ENCODE measurements around the gene GEMIN2.
A peak's percentile ranks its signal among the peaks of the same experiment; 100 is the strongest.
"Not testable (repeated sequence)": the region's sequence is repeated elsewhere in the genome, so short reads cannot be mapped to it uniquely, and the experiment has no call there.

Gene GEMIN2

DNA sequence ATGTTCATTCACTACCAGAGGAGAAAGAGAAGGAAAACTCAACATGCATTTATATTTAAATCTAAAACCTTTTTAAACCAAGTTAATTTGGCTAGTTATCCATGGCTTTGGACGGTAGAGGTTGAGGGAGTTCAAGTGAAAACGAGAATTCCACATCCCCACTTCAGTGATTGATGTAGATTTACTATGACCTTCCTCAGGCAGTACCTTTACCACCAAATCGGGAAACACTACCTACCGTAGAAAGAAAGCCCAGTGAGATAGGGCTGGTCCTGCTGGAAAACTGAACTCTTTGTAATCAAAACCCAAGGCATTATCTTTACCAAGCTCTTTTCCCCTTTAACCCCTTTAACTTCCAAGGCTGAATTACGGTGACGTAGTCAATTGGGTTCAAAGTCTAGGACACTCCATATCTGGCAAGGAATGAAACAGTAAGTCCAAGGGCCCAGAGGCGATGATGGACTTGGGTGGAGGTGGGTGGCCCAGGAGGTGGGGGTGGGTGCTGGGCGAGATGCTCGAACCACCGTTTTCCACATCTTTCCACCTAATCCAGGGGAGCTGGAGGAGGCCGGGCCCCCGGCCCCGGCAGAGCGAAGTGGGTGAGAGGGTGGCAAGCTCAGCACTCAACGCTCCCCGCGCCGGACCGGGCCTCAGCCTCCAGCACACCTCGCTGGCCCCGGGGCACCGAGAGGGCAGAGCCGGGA, 11.7 kb upstream of the GEMIN2 start:
- POLR2A ChIA-PET, result interaction anchor here (0.7 to 5.1 kb wide), 18 partner anchors 11 to 1930 kb away, joined by 3 to 66 read pairs (median 6); partner anchors contain the start of genes FBXO33, GEMIN2, SLC25A21 and TRAPPC6B
- TF ChIP-seq TARDBP (IDR thresholded peaks at IDR 0.05), result no peak
- TF ChIP-seq, protein P1, sequence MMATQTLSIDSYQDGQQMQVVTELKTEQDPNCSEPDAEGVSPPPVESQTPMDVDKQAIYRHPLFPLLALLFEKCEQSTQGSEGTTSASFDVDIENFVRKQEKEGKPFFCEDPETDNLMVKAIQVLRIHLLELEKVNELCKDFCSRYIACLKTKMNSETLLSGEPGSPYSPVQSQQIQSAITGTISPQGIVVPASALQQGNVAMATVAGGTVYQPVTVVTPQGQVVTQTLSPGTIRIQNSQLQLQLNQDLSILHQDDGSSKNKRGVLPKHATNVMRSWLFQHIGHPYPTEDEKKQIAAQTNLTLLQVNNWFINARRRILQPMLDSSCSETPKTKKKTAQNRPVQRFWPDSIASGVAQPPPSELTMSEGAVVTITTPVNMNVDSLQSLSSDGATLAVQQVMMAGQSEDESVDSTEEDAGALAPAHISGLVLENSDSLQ (IDR thresholded peaks at IDR 0.05), result no peak
- TF ChIP-seq ARNT (IDR thresholded peaks at IDR 0.05), result no peak
- TF ChIP-seq SUZ12 (IDR thresholded peaks at IDR 0.05), result no peak
- no peak for TF ChIP-seq HDGF (IDR thresholded peaks at IDR 0.05; ENCODE audit: borderline replicate concordance)
- no peak for TF ChIP-seq ELF4 (IDR thresholded peaks at IDR 0.05)
- TF ChIP-seq CTBP1 (IDR thresholded peaks at IDR 0.05; ENCODE audit: borderline replicate concordance), result no peak
- TF ChIP-seq NFRKB (IDR thresholded peaks at IDR 0.05), result no peak
- no peak for TF ChIP-seq FOXA1 (IDR thresholded peaks at IDR 0.05)
- TF ChIP-seq ZNF384 (IDR thresholded peaks at IDR 0.05), result no peak
- DNase-seq (ENCODE audit: extremely low spot score), result peak; percentile 26
- CTCF ChIA-PET, result no interaction called here

DNA sequence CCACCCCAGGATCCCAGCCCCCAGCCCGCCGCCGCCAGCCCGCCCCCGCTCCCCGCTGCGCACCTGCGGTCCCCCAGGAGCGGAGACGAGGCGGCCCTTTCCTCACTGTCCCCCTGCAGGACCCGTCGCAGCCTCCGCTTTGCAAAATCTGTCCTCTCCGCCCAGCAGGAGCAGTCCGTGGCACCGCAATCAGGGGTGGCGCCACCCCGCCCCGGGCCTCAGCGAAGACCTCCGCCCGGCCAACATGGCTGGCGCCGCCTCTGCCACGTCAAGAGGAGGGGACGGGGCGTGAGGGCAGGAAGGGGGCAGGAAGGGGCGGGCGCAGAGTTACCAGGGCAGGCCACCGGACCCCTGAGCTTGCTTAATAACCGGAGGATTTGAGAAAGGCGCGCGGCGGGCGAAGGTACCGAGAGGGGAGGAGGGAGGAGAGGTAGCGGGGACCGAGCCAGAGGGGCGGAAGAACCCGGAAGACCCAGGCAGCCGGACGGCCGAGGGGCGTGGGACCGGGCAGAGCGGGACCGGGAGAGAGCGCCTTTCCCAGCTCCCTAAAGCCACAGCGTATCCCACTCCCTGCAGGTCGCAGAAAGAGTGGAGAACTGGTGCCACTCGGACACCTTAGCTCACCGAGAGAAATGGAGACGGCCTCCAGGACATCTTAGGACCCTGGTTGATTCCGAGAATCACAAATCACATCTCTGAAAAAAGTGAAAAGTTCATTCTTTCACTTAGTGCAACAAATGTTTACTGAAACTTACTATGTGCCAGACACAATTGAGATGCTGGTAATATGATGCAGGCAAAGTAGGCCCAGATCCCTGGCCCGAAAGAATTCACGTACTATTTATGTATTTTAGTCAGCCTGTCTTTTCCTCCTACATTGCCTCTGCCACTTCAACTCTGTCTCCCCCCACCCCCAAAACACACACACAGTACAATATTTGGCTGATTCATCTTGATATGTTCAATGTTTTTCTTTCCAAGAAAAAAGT, 10.9 kb upstream of the GEMIN2 start, which contains the start of gene SEC23A:
TSS of gene SEC23A (minus strand) at position 267 of the 989 bp plus-strand sequence. CDS start 7,117 bp downstream, outside the sequence.
- POLR2A ChIA-PET, result interaction anchor here (0.6 to 5.1 kb wide), 22 partner anchors 9 to 1931 kb away, joined by 3 to 66 read pairs (median 4); partner anchors contain the start of genes FBXO33, GEMIN2, PNN and SLC25A21
- TF ChIP-seq LEF1 (IDR thresholded peaks at IDR 0.05; ENCODE audit: borderline replicate concordance) (no peak), ELF4 (IDR thresholded peaks at IDR 0.05) (peak; percentile 66; the same call in 1 of the 2 replicates), FOXM1 (IDR thresholded peaks at IDR 0.05; ENCODE audit: borderline replicate concordance) (no peak)
- TF ChIP-seq, protein P1 (IDR thresholded peaks at IDR 0.05), result no peak
- CTCF ChIA-PET, result no interaction called here

DNA sequence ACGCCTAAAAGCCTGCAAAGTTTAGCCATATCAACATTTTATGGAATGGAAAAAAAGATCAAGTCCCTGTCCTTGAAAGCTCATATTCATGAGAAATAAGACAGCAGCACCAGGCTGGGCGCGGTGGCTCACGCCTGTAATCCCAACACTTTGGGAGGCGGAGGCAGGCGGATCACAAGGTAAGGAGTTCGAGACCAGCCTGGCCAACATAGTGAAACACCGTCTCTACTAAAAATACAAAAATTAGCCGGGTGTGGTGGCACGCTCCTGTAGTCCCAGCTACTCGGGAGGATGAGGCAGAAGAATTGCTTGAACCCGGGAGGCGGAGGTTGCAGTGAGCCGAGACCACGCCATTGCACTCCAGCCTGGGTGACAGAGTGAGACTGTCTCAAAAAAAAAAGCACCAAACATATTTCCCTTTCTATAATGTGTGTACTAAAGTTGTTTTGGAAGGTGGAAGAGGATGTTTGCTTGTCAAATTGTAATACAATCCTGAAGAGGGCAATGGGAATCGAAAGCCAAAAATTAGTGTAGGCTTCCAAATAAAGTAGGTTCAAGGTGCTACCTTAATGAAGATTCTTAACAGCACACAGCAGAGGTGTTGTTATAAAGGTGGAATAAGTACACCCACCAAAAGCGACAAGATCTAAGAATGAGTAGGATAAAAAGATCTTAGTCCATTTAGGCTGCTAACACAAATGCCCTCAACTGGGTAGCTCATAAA, 9.9 kb upstream of the GEMIN2 start:
- CTCF ChIA-PET; DNase-seq (ENCODE audit: extremely low spot score): not testable (repeated sequence)
- POLR2A ChIA-PET, result interaction anchor here (2.3 to 5.1 kb wide), 3 partner anchors 10 to 327 kb away, joined by 26 to 66 read pairs (median 31); partner anchors contain the start of genes FBXO33, GEMIN2 and TRAPPC6B

More for the DNA sequence above, 10.9 kb upstream of the GEMIN2 start, which contains the start of gene SEC23A:
- DNase-seq (ENCODE audit: extremely low spot score), result peak; percentile 75

DNA sequence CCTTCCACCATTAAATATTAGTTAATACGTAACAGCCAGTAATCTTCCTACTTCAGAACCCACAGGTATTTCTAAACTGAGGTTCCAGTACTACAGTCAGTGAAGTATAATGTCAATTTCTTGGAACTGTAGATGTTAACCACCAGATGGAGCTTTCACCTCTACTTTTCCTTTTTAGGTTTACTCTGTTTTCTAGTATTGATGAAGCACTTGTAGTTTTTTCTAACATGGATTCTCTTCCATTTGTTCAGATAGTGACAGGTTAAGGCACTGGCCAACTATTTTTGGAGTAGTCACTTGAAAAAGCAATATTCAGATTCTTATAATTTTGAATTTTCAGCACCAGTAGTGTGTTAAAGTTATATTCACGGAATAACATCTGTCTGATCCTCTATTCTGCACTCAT, 6.5 kb upstream of the GEMIN2 start:
- ChIA-PET CTCF (interaction anchor here (0.7 kb wide), 1 partner anchor 29 kb away, joined by 3 read pairs; no protein-coding TSS in a partner anchor), POLR2A (interaction anchor here (1.4 kb wide), 1 partner anchor 62 kb away, joined by 4 read pairs; the partner anchor contains the start of gene TRAPPC6B)
- no peak for TF ChIP-seq NFRKB (IDR thresholded peaks at IDR 0.05)
- TF ChIP-seq, protein P1 (IDR thresholded peaks at IDR 0.05), result no peak
- DNase-seq (ENCODE audit: extremely low spot score), result peak; percentile 14

DNA sequence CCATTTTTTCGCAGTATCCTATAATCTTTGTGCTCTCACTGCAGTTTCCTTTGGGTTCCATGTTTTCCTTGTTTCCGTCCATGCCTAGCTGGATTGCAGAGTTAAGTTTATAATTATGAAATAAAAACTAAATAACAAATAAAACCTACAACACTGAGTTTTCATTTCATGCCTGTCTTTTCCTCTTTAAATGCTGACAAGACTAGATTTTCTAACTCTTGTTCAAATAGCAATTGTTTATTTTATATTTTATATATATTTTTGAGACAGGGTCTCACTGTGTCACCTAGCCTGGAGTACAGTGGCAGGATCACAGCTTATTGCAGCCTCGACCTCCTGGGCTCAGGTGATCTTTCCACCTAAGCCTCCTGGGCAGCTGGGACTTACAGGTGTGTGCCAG, 5.3 kb upstream of the GEMIN2 start:
- DNase-seq (ENCODE audit: extremely low spot score), result no peak
- CTCF ChIA-PET, result no interaction called here
- no peak for TF ChIP-seq SUZ12 (IDR thresholded peaks at IDR 0.05)
- TF ChIP-seq FOXM1 (IDR thresholded peaks at IDR 0.05; ENCODE audit: borderline replicate concordance), result no peak
- TF ChIP-seq ELF4 (IDR thresholded peaks at IDR 0.05), result no peak
- POLR2A ChIA-PET, result no interaction called here

DNA sequence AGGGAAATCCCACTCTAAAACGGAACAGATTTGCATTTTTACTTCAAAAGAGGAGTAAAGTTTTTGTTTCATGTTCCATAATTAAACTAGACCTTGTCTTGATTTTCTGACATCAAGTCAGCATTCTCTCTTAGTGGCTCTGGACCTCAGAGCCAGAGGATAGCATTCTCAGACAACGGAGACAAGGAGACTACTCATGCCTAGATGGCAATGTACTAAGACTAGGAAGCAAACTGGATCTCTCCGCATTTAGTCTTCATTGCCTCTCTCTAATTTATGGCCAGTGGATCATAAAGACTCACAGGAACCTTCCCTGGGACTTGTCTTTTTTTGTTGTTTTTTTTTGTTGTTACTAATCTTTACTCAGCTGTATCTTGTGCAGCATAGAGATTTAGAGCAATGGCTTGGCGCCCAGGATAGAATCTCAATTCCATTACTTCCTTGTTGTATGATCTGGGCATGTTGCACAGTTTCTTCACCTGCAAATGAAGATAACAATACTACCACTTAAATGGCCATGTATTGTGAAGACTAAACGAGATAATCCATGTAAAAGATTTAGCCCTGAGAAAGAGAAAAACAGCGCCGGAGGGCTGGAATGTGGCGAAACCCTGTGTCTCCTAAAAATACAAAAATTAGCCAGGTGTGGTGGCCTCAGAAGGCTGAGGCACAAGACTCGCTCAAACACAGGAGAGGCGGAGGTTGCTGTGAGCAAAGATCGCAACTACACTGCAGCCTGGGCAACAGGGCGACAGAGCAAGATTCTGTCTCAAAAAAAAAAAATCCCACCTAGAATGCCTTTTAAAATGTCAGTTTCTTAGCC, 4.0 kb upstream of the GEMIN2 start:
- ChIA-PET CTCF (interaction anchor here (0.7 kb wide), 1 partner anchor 15 kb away, joined by 6 read pairs; no protein-coding TSS in a partner anchor), POLR2A (no interaction called here)
- no peak for TF ChIP-seq CTBP1 (IDR thresholded peaks at IDR 0.05; ENCODE audit: borderline replicate concordance)
- no peak for TF ChIP-seq ARNT (IDR thresholded peaks at IDR 0.05)
- no peak for TF ChIP-seq HDGF (IDR thresholded peaks at IDR 0.05; ENCODE audit: borderline replicate concordance)
- no peak for TF ChIP-seq NFRKB (IDR thresholded peaks at IDR 0.05)
- DNase-seq (ENCODE audit: extremely low spot score), result no peak
